GM19193 (cell line): ENCODE results near the gene ARHGDIB.

Experiments
- POLR2A ChIP-seq: IDR thresholded peaks from 4 replicates; pipeline ENCODE4 v1.6.1; 2011; ENCODE audit not compliant: insufficient read depth, insufficient read length; ENCODE audit errors: extremely low read depth

ARHGDIB gene

GRCh38 chr12:14904854-14905253 lies 56.5 kb downstream of the ARHGDIB start:
- no peak for TF ChIP-seq POLR2A

- TF ChIP-seq POLR2A: no peak
Measured at GRCh38 chr12:14903386-14904098, 57.9 kb downstream of the ARHGDIB start.

- no peak for TF ChIP-seq POLR2A
Measured at GRCh38 chr12:14902465-14902864, 58.9 kb downstream of the ARHGDIB start.

GRCh38 chr12:14901228-14901562 lies 60.2 kb downstream of the ARHGDIB start:
- no peak for TF ChIP-seq POLR2A

- TF ChIP-seq POLR2A: no peak
Measured at GRCh38 chr12:14900521-14901227, 60.7 kb downstream of the ARHGDIB start.

- TF ChIP-seq POLR2A: no peak
Measured at GRCh38 chr12:14896521-14897169, 64.8 kb downstream of the ARHGDIB start.

GRCh38 chr12:14893506-14894250 lies 67.7 kb downstream of the ARHGDIB start:
- no peak for TF ChIP-seq POLR2A

GRCh38 chr12:14892726-14893505 lies 68.5 kb downstream of the ARHGDIB start:
- TF ChIP-seq POLR2A: no peak
